Trophoblast cell (in vitro differentiated cells and primary cell): ENCODE results near the gene POU6F2.

Experiments used
- DNase-seq, 2 donors: peaks; one replicate each; pipeline ENCODE4 v3.0.0-alpha.2; 2016
- H2AFZ ChIP-seq: 2 replicates; pipeline ENCODE4 v1.6.1; 2013; ENCODE audit warnings: low read length, moderate library complexity, mild to moderate bottlenecking; ENCODE audit not compliant: insufficient read depth, poor library complexity
- H2AK5ac ChIP-seq: 2 replicates; pipeline ENCODE4 v1.6.1; 2013; ENCODE audit warnings: mild to moderate bottlenecking, low read length
- H2BK120ac ChIP-seq: 2 replicates; pipeline ENCODE4 v1.6.1; 2013; ENCODE audit warnings: low read length, mild to moderate bottlenecking, moderate library complexity; ENCODE audit not compliant: insufficient read depth, poor library complexity
- H2BK12ac ChIP-seq: 2 replicates; pipeline ENCODE4 v1.6.1; 2013; ENCODE audit warnings: mild to moderate bottlenecking, low read length, moderate library complexity
- H2BK5ac ChIP-seq: 2 replicates; pipeline ENCODE4 v1.6.1; 2013; ENCODE audit warnings: low read length, low read depth, moderate library complexity, mild to moderate bottlenecking; ENCODE audit not compliant: poor library complexity
- H3K14ac ChIP-seq: 2 replicates; pipeline ENCODE4 v1.6.1; 2013; ENCODE audit warnings: mild to moderate bottlenecking, low read length
- H3K18ac ChIP-seq: 2 replicates; pipeline ENCODE4 v1.6.1; 2013; ENCODE audit warnings: mild to moderate bottlenecking, low read length
- H3K23ac ChIP-seq: 2 replicates; pipeline ENCODE4 v1.6.1; 2013; ENCODE audit warnings: low read length
- H3K27ac ChIP-seq: 2 replicates; pipeline ENCODE4 v1.5.1; 2013; ENCODE audit warnings: low read depth, mild to moderate bottlenecking, inconsistent platforms, low read length, moderate library complexity
- H3K27me3 ChIP-seq: 2 replicates; pipeline ENCODE4 v1.6.1; 2013; ENCODE audit warnings: inconsistent platforms, mild to moderate bottlenecking, low read length, moderate library complexity; ENCODE audit not compliant: insufficient read depth
- H3K36me3 ChIP-seq, 2 experiments: 1 replicate in 1 of 2; 2 replicates in 1 of 2; pipeline ENCODE4 v1.6.1; 2013; ENCODE audit warnings: low read length in 2 of 2, mild to moderate bottlenecking in 2 of 2, moderate library complexity in 1 of 2; ENCODE audit not compliant: insufficient read depth in 2 of 2, control insufficient read depth in 1 of 2
- H3K4ac ChIP-seq: 2 replicates; pipeline ENCODE4 v1.6.1; 2013; ENCODE audit warnings: low read depth, mild to moderate bottlenecking, low read length, moderate library complexity
- H3K4me1 ChIP-seq, 2 experiments: 1 replicate in 1 of 2; 2 replicates in 1 of 2; pipeline ENCODE4 v1.6.1; 2013; ENCODE audit warnings: low read length in 2 of 2, mild to moderate bottlenecking in 2 of 2, moderate library complexity in 1 of 2; ENCODE audit not compliant: insufficient read depth in 2 of 2, control insufficient read depth in 1 of 2
- H3K4me2 ChIP-seq: 2 replicates; pipeline ENCODE4 v1.6.1; 2013; ENCODE audit warnings: inconsistent platforms, mild to moderate bottlenecking, low read length, moderate library complexity
- H3K4me3 ChIP-seq: 2 replicates; pipeline ENCODE4 v1.5.1; 2013; ENCODE audit warnings: mild to moderate bottlenecking, low read depth, low read length, inconsistent platforms
- H3K79me1 ChIP-seq: one replicate; pipeline ENCODE4 v1.6.1; 2013; ENCODE audit warnings: low read length
- H3K79me2 ChIP-seq: 2 replicates; pipeline ENCODE4 v1.6.1; 2013; ENCODE audit warnings: low read length, mild to moderate bottlenecking; ENCODE audit not compliant: control insufficient read depth, insufficient read depth, poor library complexity
- H3K9ac ChIP-seq: 2 replicates; pipeline ENCODE4 v1.6.1; 2013; ENCODE audit warnings: mild to moderate bottlenecking, low read length
- H3K9me3 ChIP-seq: 2 replicates; pipeline ENCODE4 v1.6.1; 2013; ENCODE audit warnings: low read depth, mild to moderate bottlenecking, control low read depth, inconsistent platforms, low read length; ENCODE audit not compliant: insufficient read depth
- H4K12ac ChIP-seq: 2 replicates; pipeline ENCODE4 v1.6.1; 2013; ENCODE audit warnings: low read depth, mild to moderate bottlenecking, low read length, moderate library complexity
- H4K8ac ChIP-seq: 2 replicates; pipeline ENCODE4 v1.6.1; 2013; ENCODE audit warnings: low read depth, mild to moderate bottlenecking, low read length, moderate library complexity
- H4K91ac ChIP-seq: one replicate; pipeline ENCODE4 v1.6.1; 2013; ENCODE audit warnings: low read depth, mild to moderate bottlenecking, low read length, moderate library complexity
- WGBS: extraction: QIAGEN DNeasy Blood & Tissue Kit; methylation state at CpG from one replicate; pipeline ENCODE4 v1.1.7; 2013; ENCODE audit warnings: missing lambda C conversion rate; ENCODE audit not compliant: insufficient read length, insufficient coverage; ENCODE audit errors: extremely low coverage; 5-methylcytosine and 5-hydroxymethylcytosine counted together

Gene POU6F2

DNA sequence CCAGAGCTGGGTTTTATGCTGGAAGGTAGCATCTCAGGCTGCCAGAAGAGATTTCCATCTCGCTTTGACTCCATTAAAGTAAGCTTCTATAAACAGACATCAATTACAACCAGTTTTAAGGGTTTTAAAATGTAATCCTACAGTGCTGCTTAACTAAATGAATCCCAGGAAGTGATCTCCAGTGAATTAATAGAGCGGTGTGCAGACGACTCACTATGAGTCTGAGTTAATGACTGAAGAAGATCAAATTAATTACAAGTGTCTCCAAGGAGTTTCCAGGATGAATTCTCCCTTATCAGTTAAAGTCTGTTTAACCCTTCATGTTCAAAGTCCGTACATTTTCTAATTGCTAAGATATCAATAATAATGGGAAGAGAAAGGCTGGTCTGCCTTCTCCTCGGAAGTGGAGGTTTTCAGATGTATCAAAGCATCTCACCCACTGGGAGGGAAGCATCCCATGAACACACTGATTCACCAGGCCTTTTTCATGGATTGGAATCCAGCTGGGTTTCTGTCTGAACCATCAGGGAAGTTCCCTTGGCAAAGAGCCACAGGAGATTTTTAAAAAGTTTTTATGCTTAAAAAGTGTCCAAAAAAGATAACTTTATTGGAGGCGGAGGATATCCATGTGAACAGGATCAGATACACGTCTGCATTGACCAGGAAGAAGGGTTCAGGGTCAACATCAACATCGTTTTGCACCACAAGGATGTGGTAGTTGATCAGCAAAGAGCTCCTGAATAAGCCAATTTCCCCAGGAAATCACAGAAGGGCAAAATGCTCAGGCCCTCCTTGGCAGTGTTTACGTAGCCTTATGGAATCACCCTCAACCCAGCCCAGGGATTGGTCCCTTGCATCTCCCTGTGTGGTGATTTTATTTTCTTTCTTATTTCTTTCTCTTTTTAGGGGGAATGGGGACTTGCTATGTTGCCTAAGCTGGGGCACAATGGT lies 288.2 kb downstream of the POU6F2 start:
- no peaks in the 10 kb centered on the region for H3K4me1 ChIP-seq
- H3K4me3 ChIP-seq, result no peak overlapping the region
- no peak overlapping the region for H4K12ac ChIP-seq
- no peaks in the 10 kb centered on the region for H3K36me3 ChIP-seq
- no peak overlapping the region for H2BK5ac ChIP-seq
- no peak overlapping the region for H2BK120ac ChIP-seq
- no peak overlapping the region for H3K9ac ChIP-seq
- no peak overlapping the region for H3K27ac ChIP-seq
- H3K14ac ChIP-seq, result no peak overlapping the region
- H2AFZ ChIP-seq, result no peak overlapping the region
- no peaks in the 10 kb centered on the region for H3K79me2 ChIP-seq
- no peak overlapping the region for H4K91ac ChIP-seq
- H3K9me3 ChIP-seq, result no peaks in the 10 kb centered on the region
- H2BK12ac ChIP-seq, result no peak overlapping the region
- no peak overlapping the region for H3K4ac ChIP-seq
- H3K18ac ChIP-seq, result no peak overlapping the region
- no peak overlapping the region for H2AK5ac ChIP-seq
- WGBS, result no CpG with 5 or more reads among the region's 9 CpGs
- no peaks in the 10 kb centered on the region for H3K27me3 ChIP-seq
- no peak for DNase-seq
- no peak overlapping the region for H3K23ac ChIP-seq
- no peaks in the 10 kb centered on the region for H3K79me1 ChIP-seq
- H4K8ac ChIP-seq, result no peak overlapping the region
- no peak overlapping the region for H3K4me2 ChIP-seq

DNA sequence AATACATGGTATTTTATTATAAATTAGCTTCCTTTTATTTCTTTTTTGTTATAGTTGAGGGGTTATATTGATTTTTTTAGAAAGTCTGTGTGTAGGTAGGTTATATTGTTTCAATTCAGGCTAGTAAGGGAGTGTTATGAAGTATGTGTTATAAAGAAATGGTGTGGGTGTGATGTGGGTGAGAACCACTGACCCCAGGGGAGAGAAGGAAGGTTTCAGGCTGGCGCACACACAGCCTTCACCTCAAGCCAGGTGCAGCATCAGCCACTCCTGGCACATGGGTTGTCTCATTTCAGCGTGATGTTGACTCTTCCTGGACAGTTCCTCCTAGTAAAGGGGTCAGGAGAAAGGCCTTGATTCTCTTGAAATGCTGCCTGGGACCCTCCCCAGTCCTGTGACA lies 291.3 kb downstream of the POU6F2 start:
- Histone ChIP-seq H3K9ac (no peak overlapping the region), H3K4me3 (no peak overlapping the region), H4K8ac (no peak overlapping the region), H4K91ac (no peak overlapping the region), H3K79me1 (no peaks in the 10 kb centered on the region), H4K12ac (no peak overlapping the region), H3K4ac (no peak overlapping the region), H3K27ac (no peak overlapping the region), H3K14ac (no peak overlapping the region), H3K4me1 (no peaks in the 10 kb centered on the region), H3K9me3 (no peaks in the 10 kb centered on the region), H3K27me3 (no peaks in the 10 kb centered on the region), H2BK12ac (no peak overlapping the region), H2AFZ (no peak overlapping the region), H2BK5ac (no peak overlapping the region), H3K36me3 (no peaks in the 10 kb centered on the region), H3K18ac (no peak overlapping the region), H2AK5ac (no peak overlapping the region), H3K4me2 (no peak overlapping the region), H3K79me2 (no peaks in the 10 kb centered on the region), H2BK120ac (no peak overlapping the region), H3K23ac (no peak overlapping the region)
- DNase-seq, result no peak
- no CpG with 5 or more reads among the region's 2 CpGs for WGBS

DNA sequence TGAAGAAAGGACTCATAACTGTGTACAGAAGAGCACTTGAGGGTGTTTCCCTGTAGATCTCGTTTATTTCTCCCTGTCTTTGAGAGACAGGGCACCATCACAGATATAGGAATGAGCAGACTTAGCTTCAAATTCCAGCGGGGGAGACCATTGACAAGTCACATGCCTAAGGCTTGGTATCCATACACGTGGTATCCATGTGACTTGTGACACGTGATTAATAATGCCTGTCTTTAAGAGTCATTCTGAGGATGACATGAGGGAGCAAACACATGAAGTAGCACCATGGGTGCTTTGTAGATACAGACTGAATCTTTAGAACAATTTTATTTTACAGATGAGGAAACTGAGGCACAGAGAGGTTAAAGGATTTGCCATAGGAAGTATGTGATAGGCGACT lies 292.3 kb downstream of the POU6F2 start:
- WGBS, result no CpG with 5 or more reads among the region's 5 CpGs
- H3K9me3 ChIP-seq, result no peaks in the 10 kb centered on the region
- no peak overlapping the region for H2BK120ac ChIP-seq
- H3K27ac ChIP-seq, result no peak overlapping the region
- no peak overlapping the region for H2AK5ac ChIP-seq
- H2BK12ac ChIP-seq, result no peak overlapping the region
- H3K27me3 ChIP-seq, result no peaks in the 10 kb centered on the region
- H3K79me1 ChIP-seq, result no peaks in the 10 kb centered on the region
- H3K36me3 ChIP-seq, result no peaks in the 10 kb centered on the region
- H3K23ac ChIP-seq, result no peak overlapping the region
- H3K79me2 ChIP-seq, result no peaks in the 10 kb centered on the region
- H2BK5ac ChIP-seq, result no peak overlapping the region
- H2AFZ ChIP-seq, result no peak overlapping the region
- no peak overlapping the region for H3K4me2 ChIP-seq
- no peak overlapping the region for H3K9ac ChIP-seq
- no peak overlapping the region for H3K14ac ChIP-seq
- H3K4me3 ChIP-seq, result no peak overlapping the region
- H4K12ac ChIP-seq, result no peak overlapping the region
- no peak overlapping the region for H4K91ac ChIP-seq
- no peak overlapping the region for H3K4ac ChIP-seq
- no peak overlapping the region for H4K8ac ChIP-seq
- DNase-seq, result no peak
- no peaks in the 10 kb centered on the region for H3K4me1 ChIP-seq
- no peak overlapping the region for H3K18ac ChIP-seq

DNA sequence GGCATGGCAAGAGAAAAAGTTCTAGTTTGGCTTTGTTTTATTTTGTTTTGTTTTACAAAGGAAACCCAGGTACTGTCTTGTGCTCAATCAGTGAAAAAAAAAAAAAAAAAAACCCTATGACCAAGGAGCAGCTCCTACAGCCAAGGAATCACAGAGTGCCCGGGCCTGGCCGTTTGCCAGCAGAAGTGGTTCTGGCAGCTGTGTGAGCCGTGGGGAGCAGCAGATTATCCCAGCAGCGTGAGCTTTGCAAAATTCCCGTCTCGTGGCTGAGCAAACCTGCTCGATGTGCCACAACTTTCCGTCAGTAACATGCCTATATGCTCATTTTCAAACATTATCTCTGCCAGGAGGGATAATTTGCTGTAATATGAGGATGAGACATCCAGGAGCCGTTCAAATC lies 293.7 kb downstream of the POU6F2 start:
- no peak overlapping the region for H2BK120ac ChIP-seq
- H3K4me1 ChIP-seq, result no peaks in the 10 kb centered on the region
- H2BK5ac ChIP-seq, result no peak overlapping the region
- H3K9me3 ChIP-seq, result no peaks in the 10 kb centered on the region
- no peak overlapping the region for H3K4me2 ChIP-seq
- H3K14ac ChIP-seq, result no peak overlapping the region
- H2AFZ ChIP-seq, result no peak overlapping the region
- no peak overlapping the region for H4K8ac ChIP-seq
- no peak overlapping the region for H4K91ac ChIP-seq
- no peak overlapping the region for H3K4ac ChIP-seq
- no peak overlapping the region for H2BK12ac ChIP-seq
- no peak overlapping the region for H4K12ac ChIP-seq
- no peak overlapping the region for H3K18ac ChIP-seq
- H3K23ac ChIP-seq, result no peak overlapping the region
- no CpG with 5 or more reads among the region's 9 CpGs for WGBS
- H3K79me2 ChIP-seq, result no peaks in the 10 kb centered on the region
- H3K4me3 ChIP-seq, result no peak overlapping the region
- no peaks in the 10 kb centered on the region for H3K79me1 ChIP-seq
- H3K9ac ChIP-seq, result no peak overlapping the region
- H3K27me3 ChIP-seq, result no peaks in the 10 kb centered on the region
- no peaks in the 10 kb centered on the region for H3K36me3 ChIP-seq
- H3K27ac ChIP-seq, result no peak overlapping the region
- H2AK5ac ChIP-seq, result no peak overlapping the region
- no peak for DNase-seq
